ENCODE data around the gene BMS1.
"Not testable (repeated sequence)": the region's sequence is repeated elsewhere in the genome, so short reads cannot be mapped to it uniquely, and the experiment has no call there.

The BMS1 gene

DNA sequence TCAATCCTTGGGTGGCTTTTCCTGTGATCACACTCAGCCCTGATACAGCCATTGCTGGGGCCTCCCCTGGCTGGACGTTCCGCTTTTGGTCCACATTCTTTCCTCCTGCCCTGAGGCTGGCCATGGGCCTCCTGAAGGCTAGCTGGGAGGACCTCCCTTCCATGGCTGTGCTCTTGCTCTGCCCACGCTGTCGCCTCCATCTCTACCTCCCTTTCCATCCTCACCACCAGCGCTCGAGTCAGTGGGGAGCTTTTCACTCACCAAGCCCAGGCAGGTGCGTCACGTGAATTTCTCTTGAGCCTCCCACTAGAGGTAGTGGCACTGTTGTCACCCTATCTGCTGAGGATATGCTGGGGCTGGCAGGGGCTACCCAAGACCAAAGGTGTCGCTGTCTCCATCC, 85.9 kb downstream of the BMS1 start:
- DNase-seq = no peak

DNA sequence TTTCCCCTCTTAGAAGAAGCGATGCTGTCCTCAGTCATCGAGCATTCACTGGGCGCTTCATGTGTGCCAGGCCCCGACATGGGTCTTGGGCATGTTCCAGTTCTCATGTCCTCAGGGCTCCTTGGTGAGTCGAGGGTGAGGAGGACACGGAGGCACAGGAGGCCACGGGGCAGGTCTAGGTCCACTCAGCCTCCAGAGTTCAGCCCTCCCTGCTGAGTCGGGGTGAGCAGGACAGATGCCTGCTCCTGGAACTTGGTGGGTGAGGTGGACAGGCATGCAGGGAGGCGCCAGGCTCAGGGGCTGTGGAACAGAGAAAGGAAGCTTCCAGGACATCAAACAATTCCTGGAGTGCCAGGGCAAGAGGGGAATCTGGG, 87.4 kb downstream of the BMS1 start:
- no peak for DNase-seq

DNA sequence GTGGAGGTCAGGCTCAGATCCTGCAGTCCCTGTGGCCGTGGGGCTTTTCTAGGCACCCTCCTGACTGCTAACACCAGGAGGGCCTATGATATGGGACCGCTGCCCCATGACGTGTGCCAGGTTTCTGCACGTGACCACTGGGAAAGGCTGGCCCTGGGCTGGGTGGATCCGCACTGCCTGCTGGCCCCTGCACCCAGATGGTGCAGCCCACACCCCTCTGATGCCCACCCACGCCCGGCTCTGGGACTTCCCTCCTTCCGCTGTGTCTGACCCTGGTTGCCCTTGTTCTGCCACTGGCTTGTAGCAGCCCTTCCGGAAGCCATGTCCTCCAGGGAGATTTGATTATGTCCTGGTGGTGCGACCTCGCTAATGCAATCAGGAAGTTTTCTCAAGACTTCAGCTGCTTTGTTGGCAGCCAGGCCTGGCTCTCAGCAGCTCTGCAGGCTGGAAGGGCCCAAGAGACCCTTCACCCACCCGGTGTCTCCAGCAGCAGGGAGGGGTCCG, 88.6 kb downstream of the BMS1 start:
- DNase-seq = not testable (repeated sequence)

DNA sequence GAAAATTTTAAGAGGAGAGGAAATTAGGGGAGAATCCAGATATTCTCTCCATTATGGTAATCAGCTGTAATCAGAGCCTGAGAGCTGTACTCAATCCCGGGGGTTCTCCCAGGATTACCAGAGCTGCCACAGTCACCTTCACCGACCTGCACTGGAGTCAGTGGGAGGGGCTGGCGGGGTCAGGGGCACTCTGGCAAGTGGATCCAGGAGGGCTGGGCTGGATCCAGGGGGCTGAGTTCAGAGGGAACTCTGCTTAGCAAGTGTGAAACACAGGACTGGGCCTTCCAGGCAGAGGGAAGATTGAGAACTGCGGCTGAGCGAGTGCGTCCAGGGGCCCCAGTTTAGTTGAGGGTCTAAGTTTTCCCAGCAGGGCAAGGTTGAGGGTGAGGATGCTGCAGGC, 89.2 kb downstream of the BMS1 start:
- no peak for DNase-seq

DNA sequence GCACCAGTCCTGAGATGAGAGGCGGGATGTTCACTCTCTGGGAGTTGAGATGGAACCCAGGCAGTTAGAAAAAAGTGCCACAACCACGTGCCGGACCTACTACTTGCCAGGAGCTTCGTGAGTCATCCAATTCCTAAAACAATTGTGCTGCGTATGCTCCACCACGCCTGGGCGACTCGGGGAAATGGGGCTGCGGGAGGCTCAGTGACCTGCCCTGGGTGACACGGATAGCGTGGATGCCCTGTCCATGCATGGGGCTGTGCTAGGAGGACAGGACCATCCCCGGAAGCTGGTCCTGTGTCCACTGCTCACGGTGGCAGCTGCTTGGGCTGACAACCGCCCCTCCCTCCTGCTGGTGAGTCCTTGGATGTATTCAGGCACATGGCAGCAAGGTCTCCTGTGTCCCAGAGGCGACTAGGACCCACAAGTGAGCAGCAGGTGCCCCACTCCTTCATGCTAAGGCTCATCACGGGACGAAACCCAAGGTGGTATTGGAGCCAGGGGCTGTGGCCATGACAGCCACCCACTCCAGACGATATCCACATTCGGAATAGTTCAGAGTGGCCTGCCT, 90.4 kb downstream of the BMS1 start:
- DNase-seq = no peak

DNA sequence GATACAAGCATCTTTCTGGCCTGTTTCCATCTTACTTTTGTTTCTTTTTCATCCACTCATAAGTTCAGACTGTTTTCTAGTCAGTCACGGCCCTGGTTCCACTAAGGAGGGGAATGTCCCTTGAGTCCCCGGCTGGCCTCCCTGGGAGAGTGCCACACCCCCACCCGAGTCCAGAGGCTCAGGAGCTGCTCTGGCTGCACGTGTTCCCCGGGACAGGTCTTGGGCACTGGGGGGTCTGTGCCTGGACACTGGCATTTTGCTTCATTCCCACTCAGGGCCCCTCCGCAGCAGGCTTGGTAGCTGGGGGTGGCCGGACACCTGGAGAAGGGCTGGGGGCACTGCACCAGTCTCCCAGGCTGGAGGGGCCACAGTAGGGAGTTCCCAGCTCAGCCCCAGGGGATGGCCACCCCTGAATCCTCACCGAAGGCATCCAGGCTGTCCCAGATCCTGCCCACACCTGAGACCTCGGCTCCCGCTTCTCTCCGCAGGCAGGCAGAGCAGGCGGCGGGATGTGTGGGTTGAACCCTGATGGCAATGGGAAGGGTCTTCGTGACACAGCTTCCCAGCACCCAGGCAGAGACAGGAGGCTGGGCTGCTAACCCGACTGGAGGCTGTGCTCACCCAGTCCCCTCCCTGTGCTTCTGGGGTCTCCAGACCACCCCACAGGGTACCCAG, 92.3 kb downstream of the BMS1 start:
- DNase-seq = no peak

DNA sequence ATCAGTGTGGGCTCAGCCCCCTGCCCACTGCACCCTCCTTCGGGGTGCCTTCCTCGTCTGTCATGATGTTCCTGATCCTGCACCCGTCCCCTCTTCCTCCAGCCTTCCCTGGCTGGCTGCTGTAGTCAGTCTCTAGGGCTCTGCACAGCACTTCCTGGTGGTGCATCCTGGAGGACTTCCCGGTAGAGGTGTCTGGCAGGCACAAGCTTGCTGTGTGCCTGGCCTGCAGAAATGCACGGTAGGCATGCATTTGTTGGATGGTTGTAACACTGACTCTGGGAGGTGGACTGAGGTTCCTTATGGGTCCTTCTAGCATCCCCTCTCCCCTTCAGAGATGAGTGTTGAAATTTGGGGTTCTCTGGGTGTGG, 92.8 kb downstream of the BMS1 start:
- DNase-seq = no peak

DNA sequence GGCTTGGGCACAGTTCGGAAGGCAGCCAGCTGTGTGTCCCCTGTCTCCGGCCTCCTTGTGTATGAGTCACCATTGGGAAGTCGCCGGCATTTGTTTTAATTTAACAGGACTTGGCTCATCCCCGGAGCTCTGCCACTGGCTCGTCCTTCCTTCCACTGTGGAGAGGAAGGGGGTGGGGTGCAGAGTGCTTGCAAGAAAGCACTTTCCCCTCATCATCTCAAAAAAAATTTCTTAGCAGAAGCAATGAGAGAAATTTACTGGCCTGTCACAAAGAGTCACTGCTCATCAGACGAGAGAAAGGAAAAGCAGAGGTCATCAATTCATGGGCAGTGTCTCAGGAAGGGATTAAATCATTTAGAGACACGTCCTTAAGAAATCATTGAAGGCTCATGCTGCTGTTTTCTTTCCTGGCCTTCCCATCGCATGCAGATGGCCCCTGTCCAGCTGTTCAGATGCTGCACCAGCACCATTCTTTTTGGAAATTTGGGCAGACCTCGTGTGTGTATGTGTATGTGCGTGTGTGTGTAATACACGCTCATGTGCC, 93.3 kb downstream of the BMS1 start:
- no peak for DNase-seq

DNA sequence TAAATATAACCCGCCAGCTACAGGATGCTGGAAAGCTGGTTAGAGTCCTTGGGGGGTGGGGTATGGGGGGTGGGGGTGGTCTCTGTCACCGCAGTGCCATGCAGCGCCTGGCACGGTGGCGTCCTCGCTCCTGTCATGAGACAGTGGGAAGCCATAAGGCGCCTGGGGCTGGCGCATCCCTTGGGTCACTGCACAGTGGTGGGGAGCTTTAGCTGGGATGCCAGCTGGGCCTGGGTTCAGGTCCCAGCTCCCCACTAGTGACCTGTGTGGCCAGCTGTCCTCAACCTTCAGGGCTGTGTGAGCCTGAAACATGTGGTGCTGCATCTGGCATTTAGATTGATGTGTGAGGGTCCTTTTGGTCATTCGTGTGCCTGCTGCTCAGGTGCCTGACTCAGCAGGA, 93.9 kb downstream of the BMS1 start:
- no peak for DNase-seq

DNA sequence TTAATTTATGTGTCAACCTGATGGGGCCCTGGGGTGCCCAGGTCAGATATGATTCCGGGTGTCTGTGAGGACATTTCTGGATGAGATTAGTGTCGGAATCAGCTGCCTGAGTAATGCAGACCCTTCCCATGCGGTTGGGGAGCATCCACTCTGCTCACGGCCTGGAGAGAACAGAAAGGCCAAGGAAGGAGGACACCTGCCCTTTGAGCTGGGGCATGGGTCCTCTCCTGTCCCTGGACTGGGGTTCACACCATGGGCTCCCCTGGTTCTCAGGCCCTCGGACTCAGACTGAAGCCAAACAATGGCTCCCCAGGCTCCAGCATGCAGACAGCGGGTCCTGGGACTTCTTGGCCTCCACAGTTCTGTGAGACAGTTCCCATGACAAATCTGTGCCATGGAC, 94.3 kb downstream of the BMS1 start:
- DNase-seq = no peak

DNA sequence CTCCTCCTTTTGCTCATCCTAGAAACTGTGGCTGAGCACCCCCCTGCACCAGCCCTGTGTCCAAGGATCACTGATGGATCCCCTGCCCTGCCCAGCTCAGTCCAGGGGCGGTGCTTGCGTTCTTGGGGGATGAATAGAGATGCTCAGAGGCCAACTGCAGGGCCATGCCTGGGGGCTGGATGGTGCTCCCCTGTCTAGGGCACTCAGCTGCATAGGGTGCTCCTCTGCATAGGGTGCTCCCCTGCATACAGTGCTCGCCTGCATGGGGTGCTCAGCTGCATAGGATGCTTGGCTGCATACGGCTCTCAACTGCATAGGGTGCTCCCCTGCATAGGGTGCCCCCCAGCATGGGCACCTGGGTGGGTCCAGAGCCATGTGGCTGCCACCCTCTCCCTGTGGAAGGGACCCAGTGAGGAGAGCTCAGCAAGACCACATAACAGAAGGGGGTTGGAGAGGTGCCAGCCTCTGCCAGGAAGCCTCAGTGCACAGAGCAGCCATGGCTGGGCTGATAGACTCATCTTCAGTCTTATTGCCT, 95.0 kb downstream of the BMS1 start:
- no peak for DNase-seq

DNA sequence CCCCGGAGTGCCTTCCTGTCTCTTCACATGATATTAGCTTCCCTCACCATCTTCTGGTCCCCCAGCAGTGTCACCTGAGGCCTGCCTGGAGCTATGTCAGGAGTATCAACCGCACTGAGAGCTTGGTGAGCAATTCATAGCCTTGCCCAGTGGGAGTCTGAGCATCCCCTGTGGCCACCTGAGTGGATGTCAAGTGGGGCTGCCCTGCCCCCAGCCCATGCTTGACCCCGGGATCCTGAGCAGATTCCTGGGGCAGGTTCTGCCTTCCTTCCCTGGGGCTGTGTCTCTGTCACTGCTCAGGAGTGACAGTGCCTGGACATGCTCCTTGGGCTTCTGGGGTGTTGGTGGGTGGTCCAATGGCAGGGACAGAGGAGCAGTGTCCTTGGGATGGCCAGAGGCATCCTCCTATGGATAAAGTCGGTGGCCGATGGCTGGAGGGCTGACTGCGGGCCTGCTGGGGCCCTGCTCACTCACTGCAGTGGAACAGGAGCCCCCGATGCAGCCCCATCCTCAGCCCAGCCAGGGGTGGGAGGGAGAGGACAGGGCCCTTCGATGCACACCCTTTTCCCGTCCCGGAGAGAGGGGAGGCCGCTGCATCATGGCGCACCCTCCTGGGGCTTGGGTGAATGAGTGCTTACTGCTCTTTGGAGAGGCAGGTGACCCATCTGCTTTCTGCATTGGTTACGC, 95.7 kb downstream of the BMS1 start:
- DNase-seq = no peak

DNA sequence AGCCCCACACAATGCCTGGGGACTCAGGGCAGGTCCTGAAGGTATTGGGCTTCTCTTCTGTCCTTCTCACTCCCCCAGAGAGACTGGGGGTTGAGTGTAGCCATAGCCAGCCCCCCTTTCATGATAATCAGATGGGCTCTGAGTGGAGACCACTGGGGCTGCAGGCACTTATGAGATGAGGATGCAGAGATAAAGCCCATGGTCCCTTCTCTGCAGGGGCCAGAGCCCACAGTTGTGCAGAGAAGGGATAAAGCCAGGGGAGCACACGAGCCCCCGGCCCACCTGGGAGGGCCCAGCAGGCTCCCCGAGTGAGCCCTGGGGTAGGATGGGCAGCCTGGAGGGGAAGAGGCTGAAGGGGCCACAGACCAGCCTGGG, 96.2 kb downstream of the BMS1 start:
- DNase-seq = no peak

DNA sequence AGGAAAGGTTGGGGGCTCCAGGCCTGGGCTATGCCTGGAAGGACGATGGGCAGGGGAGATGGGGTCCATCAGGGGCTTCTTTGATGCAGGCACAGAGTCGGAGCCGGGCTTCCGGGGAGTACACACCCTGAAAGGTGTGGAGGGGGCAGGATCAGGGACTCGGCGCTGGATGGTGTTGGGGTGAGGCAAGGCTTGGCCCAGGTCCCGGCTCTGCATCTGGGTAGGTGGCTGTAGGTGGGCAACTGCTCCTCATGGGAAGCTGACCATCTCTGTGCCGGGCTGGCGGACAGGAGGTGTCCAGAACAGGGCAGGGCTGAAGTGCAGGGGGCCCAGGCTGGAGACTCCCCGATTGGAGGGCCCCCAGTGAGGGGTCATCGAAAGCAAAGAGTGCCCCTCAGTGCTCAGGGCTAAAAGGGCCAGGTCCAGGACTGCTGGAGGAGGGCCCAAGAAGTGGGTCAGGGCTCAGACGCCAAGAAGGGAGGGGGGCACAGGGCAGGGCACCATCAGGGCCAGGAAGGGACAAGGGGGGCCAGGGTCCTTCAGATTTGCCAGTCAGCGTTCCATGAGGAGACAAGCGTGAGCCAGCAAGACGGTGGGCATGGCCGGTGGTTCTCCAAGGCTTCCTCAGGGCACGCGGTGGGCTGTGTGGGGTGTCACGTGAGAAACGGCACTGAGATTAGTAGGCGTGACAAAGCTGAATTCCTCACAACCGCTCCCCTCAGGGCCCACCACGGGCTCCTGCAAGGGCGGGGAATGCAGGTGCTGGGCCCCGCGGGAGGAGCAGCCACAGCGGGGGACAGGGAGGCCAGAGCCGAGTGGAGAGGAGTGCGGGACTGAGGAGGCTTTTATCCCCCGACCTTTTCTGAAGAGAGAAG, 97.0 kb downstream of the BMS1 start:
- DNase-seq = no peak

DNA sequence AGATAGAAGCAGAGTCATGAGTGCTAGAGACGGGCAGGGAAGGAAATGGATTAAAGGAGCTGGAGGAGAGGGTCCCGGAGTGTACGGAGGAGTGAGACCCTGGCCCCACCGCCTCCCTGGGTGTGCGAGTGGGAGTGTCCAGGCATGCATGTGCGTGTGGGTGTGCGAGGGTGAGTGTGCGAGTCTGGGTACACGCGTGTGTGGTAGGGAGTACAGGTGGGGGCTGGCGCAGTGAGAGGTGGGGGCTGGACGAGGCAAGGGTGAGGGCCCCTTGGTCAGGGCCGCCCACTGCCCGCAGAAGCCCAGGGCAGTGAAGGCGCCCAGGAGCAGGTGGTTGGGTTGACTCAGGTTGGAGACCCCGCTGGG, 97.6 kb downstream of the BMS1 start:
- no peak for DNase-seq

DNA sequence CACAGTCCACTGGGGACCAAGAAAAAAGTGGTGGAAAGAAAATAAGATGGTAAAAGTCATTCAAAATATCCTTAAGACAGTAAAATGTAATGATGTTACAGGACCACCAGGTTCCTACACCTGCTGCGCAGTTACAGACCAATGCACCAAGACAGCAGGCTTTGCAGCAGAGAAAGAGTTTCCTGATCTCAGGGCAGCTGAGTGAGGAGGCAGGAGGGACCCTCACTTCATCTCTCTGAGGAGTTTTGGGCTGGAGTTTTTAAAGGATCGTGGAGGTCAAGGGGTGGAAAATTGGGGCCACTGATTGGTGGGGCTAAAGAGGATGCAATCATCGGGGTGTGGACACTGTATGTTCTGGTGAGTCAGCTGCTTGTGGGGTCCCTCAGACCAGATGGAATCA, 100.0 kb downstream of the BMS1 start:
- DNase-seq = no peak

All from activated CD8-positive, alpha-beta memory T cell treated with anti-CD3 and anti-CD28 coated beads for 24 hours (primary cell).